ENCODE results near the gene STX19. TPM values are rescaled to one million over a fixed set of nuclear protein-coding genes. Genes with fewer than 3 reads are reported as not detected.
"Not testable (repeated sequence)": the region's sequence is repeated elsewhere in the genome, so short reads cannot be mapped to it uniquely, and the experiment has no call there.

The STX19 gene
- total RNA-seq, 4 donors from 2014 or later = not detected

DNA sequence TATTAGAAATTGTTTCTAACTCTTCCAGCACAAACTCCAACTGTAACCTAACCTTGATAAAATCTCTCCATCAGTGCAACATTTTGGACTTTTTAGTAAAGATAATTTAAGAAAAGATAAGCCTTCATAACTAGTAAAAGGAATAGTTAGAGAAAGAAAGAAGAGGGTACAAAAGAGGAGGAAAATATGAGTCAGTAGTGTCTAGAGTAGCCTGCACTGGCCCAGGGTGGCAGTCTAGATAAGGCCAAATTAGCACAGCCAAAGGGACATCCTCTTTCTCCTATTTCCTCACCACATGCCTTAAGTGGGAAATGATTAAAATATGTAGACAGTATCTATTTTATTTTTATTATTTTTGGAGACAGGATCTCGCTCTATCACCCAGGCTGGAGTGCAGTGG is 58.4 kb downstream of the STX19 start:
- Histone ChIP-seq H3K27ac (peak overlapping the region in 2 of 4 donors; percentile 65 to 76), H3K4me3 (no peak overlapping the region), H3K36me3 (peaks cover 0 to 6% (median 0%) of the 10 kb centered on the region in 3 donors), H3K27me3 (no peaks in the 10 kb centered on the region), H3K9me3 (no peaks in the 10 kb centered on the region), H3K4me1 (peaks cover 0 to 59% (median 6%) of the 10 kb centered on the region in 4 donors)
- no peak for DNase-seq (ENCODE audit: low spot score in 2 of 2)
- WGBS, 2 donors = 83 to 89% methylated on average over 1 of the region's 1 CpG
- TF ChIP-seq, protein P1, sequence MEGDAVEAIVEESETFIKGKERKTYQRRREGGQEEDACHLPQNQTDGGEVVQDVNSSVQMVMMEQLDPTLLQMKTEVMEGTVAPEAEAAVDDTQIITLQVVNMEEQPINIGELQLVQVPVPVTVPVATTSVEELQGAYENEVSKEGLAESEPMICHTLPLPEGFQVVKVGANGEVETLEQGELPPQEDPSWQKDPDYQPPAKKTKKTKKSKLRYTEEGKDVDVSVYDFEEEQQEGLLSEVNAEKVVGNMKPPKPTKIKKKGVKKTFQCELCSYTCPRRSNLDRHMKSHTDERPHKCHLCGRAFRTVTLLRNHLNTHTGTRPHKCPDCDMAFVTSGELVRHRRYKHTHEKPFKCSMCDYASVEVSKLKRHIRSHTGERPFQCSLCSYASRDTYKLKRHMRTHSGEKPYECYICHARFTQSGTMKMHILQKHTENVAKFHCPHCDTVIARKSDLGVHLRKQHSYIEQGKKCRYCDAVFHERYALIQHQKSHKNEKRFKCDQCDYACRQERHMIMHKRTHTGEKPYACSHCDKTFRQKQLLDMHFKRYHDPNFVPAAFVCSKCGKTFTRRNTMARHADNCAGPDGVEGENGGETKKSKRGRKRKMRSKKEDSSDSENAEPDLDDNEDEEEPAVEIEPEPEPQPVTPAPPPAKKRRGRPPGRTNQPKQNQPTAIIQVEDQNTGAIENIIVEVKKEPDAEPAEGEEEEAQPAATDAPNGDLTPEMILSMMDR (IDR thresholded peaks at IDR 0.05) = no peak
- no peak for TF ChIP-seq POLR2A (IDR thresholded peaks at IDR 0.05)
- TF ChIP-seq EP300 (IDR thresholded peaks at IDR 0.05) = no peak

DNA sequence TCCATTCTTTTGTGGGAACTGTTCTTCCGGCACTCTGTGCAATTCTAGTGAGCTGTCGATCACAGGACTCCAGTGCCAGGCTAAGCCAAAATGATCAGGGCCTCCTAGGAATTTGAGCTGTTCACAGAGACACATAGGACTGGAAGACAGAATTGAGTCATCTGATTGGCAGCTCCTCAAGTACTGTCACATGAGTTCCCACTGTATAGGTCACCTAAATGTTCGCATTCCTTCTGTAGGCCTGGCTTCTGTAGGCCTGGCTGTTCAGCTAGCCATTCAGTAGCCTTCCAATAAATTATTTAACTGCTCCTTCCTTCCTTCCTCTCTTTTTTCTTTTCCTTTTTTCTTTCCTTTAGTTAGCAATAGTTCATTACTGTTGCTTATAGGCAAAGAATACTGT is 59.0 kb downstream of the STX19 start:
- no peaks in the 10 kb centered on the region for H3K9me3 ChIP-seq
- H3K4me1 ChIP-seq = peaks cover 0 to 57% (median 5%) of the 10 kb centered on the region in 4 donors
- H3K36me3 ChIP-seq = peaks cover 0 to 12% (median 0%) of the 10 kb centered on the region in 3 donors
- TF ChIP-seq EP300 (IDR thresholded peaks at IDR 0.05) = peak in 1 of 2 donors; percentile 15
- TF ChIP-seq, protein P1 (IDR thresholded peaks at IDR 0.05) = no peak
- no peaks in the 10 kb centered on the region for H3K27me3 ChIP-seq
- 31 to 45% methylated on average over 3 of the region's 3 CpGs for WGBS, 2 donors
- DNase-seq (ENCODE audit: low spot score in 2 of 2) = no peak
- peak overlapping the region in 2 of 4 donors; percentile 65 to 76 for H3K27ac ChIP-seq
- no peak overlapping the region for H3K4me3 ChIP-seq

DNA sequence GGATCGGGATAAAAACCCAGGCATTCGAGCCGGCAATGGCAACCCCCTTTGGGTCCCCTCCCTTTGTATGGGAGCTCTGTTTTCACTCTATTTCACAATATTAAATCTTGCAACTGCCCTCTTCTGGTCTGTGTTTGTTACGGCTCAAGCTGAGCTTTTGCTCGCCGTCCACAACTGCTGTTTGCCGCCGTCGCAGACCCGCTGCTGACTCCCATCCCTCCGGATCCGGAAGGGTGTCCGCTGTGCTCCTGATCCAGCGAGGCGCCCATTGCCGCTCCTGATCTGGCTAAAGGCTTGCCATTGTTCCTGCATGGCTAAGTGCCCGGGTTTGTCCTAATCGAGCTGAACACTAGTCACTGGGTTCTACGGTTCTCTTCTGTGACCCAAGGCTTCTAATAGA is 63.3 kb downstream of the STX19 start:
- not testable (repeated sequence) for DNase-seq (ENCODE audit: low spot score in 2 of 2); H3K27ac ChIP-seq; H3K27me3 ChIP-seq; H3K4me3 ChIP-seq; H3K9me3 ChIP-seq
- H3K4me1 ChIP-seq = peaks cover 0 to 41% (median 0%) of the 10 kb centered on the region in 4 donors
- H3K36me3 ChIP-seq = peaks cover 0 to 22% (median 0%) of the 10 kb centered on the region in 3 donors
- WGBS, 2 donors = 95 to 96% methylated on average over 19 of the region's 19 CpGs

Small RNAs within 50 kb of the gene (small RNA-seq; reads per million reads assigned to genes)
- gene RF00019 = not detected
- gene RNU6-511P = not detected

Other genes starting within 250 kb of the STX19 start
- 100 to 1,000 TPM; 179 to 416 (median 314) TPM for gene PROS1, start 54.7 kb downstream of the STX19 start, total RNA-seq
- 10 to 100 TPM; 14.1 to 34.7 (median 24.6) TPM for gene ARL13B, start 48.4 kb downstream of the STX19 start, total RNA-seq
- gene DHFR2, start 34.3 kb upstream of the STX19 start, total RNA-seq = 1 to 10 TPM; 3.9 to 8.5 (median 4.9) TPM
- 10 to 100 TPM in 2 of 4 donors, 1 to 10 TPM in 2; 6.6 to 16.0 (median 9.0) TPM for gene NSUN3, start 34.5 kb upstream of the STX19 start, total RNA-seq

Measured in tibial nerve (tissue), 4 donors.